ENCODE results near the gene CAPS.

The CAPS gene

DNA sequence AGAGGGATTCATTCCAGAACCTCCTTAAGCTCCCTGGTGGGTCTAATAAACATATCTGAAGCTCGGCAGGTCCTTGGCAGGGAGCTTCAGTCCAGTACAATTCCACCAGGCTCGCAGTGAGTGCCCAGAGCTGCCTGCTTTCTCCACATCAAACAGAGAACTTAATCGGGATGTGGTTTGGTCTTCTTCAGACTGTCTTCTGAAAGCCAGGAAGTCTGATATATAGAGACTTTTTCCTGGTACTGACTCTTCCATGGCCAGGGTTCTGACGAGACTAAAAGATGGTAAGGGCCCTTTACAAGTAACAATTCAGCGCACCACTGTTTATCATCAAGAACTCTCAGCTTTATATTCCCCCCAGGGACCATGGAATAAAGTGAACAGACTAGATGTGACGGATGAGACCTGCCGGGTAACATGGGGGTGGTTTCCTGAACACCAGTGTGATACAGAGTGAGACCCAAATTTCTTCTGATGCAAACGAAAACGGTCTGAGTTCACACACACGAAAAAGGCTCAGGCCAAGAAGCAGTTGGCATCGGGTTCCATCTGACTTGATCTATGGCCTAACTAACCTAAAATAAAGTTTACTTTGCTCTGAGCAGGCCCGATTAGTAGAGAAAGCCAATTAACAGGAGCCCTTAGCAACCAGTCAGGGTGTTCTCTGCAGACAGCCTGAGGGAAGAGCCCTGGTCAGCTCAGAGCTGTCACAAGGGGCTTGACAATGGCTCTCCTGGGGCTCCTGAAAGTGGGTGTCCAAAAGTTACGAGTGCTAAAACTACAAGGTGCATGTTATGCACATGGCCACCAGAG is 34.9 kb downstream of the CAPS start:
- Histone ChIP-seq H3K27ac (replicated peaks) (no peak overlapping the region), H3K27me3 (ENCODE audit: insufficient read depth, poor library complexity, severe bottlenecking) (no peaks in the 10 kb centered on the region), H3K4me3 (replicated peaks; ENCODE audit: insufficient read depth, low read length) (no peak overlapping the region)
- no peak for DNase-seq (ENCODE audit: low read depth in 1 of 2, low spot score in 1 of 2)
- TF ChIP-seq, protein P1, sequence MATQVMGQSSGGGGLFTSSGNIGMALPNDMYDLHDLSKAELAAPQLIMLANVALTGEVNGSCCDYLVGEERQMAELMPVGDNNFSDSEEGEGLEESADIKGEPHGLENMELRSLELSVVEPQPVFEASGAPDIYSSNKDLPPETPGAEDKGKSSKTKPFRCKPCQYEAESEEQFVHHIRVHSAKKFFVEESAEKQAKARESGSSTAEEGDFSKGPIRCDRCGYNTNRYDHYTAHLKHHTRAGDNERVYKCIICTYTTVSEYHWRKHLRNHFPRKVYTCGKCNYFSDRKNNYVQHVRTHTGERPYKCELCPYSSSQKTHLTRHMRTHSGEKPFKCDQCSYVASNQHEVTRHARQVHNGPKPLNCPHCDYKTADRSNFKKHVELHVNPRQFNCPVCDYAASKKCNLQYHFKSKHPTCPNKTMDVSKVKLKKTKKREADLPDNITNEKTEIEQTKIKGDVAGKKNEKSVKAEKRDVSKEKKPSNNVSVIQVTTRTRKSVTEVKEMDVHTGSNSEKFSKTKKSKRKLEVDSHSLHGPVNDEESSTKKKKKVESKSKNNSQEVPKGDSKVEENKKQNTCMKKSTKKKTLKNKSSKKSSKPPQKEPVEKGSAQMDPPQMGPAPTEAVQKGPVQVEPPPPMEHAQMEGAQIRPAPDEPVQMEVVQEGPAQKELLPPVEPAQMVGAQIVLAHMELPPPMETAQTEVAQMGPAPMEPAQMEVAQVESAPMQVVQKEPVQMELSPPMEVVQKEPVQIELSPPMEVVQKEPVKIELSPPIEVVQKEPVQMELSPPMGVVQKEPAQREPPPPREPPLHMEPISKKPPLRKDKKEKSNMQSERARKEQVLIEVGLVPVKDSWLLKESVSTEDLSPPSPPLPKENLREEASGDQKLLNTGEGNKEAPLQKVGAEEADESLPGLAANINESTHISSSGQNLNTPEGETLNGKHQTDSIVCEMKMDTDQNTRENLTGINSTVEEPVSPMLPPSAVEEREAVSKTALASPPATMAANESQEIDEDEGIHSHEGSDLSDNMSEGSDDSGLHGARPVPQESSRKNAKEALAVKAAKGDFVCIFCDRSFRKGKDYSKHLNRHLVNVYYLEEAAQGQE (IDR thresholded peaks at IDR 0.05; ENCODE audit: insufficient replicate concordance, low read depth) = no peak
- TF ChIP-seq, protein P2, sequence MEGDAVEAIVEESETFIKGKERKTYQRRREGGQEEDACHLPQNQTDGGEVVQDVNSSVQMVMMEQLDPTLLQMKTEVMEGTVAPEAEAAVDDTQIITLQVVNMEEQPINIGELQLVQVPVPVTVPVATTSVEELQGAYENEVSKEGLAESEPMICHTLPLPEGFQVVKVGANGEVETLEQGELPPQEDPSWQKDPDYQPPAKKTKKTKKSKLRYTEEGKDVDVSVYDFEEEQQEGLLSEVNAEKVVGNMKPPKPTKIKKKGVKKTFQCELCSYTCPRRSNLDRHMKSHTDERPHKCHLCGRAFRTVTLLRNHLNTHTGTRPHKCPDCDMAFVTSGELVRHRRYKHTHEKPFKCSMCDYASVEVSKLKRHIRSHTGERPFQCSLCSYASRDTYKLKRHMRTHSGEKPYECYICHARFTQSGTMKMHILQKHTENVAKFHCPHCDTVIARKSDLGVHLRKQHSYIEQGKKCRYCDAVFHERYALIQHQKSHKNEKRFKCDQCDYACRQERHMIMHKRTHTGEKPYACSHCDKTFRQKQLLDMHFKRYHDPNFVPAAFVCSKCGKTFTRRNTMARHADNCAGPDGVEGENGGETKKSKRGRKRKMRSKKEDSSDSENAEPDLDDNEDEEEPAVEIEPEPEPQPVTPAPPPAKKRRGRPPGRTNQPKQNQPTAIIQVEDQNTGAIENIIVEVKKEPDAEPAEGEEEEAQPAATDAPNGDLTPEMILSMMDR (IDR thresholded peaks at IDR 0.05; ENCODE audit: insufficient read depth, low read length) = no peak

DNA sequence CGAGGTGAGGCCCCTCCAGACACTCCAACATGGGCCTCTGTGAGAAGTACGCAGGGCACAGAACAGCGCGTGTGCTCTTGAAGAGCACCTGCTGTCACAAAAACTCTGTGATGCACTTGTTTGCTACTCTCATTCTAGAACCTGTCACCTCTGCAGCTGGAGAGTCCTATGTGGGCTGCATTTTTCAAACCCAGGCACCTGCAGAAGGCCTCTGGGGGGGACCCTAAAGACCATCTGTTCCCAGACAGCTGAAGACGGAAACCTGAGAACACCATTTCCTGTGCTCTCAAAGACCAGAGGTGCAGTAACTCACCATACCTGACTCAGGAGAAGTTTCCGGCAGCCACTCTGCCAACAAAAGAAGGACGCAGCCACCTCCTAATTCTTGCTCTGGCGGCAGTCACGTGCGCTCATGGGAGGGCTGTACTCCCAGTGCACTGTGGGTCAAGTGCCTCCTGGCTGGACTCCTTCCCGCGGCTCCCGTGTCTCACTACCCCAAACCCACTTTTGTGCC is 35.8 kb downstream of the CAPS start:
- no peaks in the 10 kb centered on the region for H3K27me3 ChIP-seq (ENCODE audit: insufficient read depth, poor library complexity, severe bottlenecking)
- no peak overlapping the region for H3K4me3 ChIP-seq (replicated peaks; ENCODE audit: insufficient read depth, low read length)
- no peak for TF ChIP-seq POLR2AphosphoS5 (IDR thresholded peaks at IDR 0.05; ENCODE audit: low read depth)
- no peak for TF ChIP-seq SPI1 (IDR thresholded peaks at IDR 0.05; ENCODE audit: borderline replicate concordance, low read depth)
- TF ChIP-seq, protein P2 (IDR thresholded peaks at IDR 0.05; ENCODE audit: insufficient read depth, low read length) = no peak
- TF ChIP-seq, protein P1 (IDR thresholded peaks at IDR 0.05; ENCODE audit: insufficient replicate concordance, low read depth) = no peak
- DNase-seq (ENCODE audit: low read depth in 1 of 2, low spot score in 1 of 2) = no peak
- H3K27ac ChIP-seq (replicated peaks) = no peak overlapping the region

DNA sequence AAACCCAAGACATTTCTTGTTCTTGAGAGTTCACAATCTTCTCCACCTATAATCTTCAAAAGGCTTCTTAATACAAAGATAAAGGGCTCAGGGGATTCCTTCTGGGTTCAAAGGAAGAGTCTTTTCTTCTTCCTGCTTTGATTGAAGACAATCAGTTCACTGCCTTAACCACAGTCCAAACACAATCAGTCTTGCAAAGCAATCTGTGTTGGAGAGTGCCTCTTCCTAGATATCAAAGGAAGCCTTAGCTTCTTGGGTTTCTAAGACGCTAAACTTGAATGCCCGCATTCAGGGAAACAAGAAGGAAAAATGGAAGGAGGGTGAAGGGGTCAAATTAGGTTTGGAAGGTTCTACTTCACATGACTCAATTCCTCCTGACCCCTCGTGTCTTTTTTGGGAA is 36.7 kb downstream of the CAPS start:
- no peak for TF ChIP-seq GABPA (IDR thresholded peaks at IDR 0.05; ENCODE audit: low read depth)
- TF ChIP-seq, protein P1 (IDR thresholded peaks at IDR 0.05; ENCODE audit: insufficient replicate concordance, low read depth) = no peak
- TF ChIP-seq POLR2AphosphoS5 (IDR thresholded peaks at IDR 0.05; ENCODE audit: low read depth) = no peak
- TF ChIP-seq, protein P2 (IDR thresholded peaks at IDR 0.05; ENCODE audit: insufficient read depth, low read length) = no peak
- TF ChIP-seq SPI1 (IDR thresholded peaks at IDR 0.05; ENCODE audit: borderline replicate concordance, low read depth) = no peak
- H3K27me3 ChIP-seq (ENCODE audit: insufficient read depth, poor library complexity, severe bottlenecking) = no peaks in the 10 kb centered on the region
- H3K27ac ChIP-seq (replicated peaks) = no peak overlapping the region
- no peak for DNase-seq (ENCODE audit: low read depth in 1 of 2, low spot score in 1 of 2)
- H3K4me3 ChIP-seq (replicated peaks; ENCODE audit: insufficient read depth, low read length) = no peak overlapping the region
